RWPE2 (cell line): Measurements from ENCODE around the gene PINK1.
A peak's percentile ranks its signal among the peaks of the same experiment; 100 is the strongest.

Experiments
- ATAC-seq: fragments of 200-7000 bp; cut with Tn5 transposase; 3 replicates; pipeline ENCODE4 v1.9.1; 2021; ENCODE audit warnings: low read depth
- DNase-seq: peaks from one replicate; pipeline ENCODE4 v3.0.0-alpha.2; 2020; ENCODE audit warnings: low spot score
- H3K27ac ChIP-seq: fragments of 450-650 bp; 2 replicates; pipeline ENCODE4 v1.5.1; 2017; ENCODE audit warnings: mild to moderate bottlenecking; ENCODE audit not compliant: poor library complexity, severe bottlenecking
- H3K27me3 ChIP-seq: fragments of 250-450 bp; sonication (Bioruptor Pico); 2 replicates; pipeline ENCODE4 v1.5.1; 2021; ENCODE audit warnings: mild to moderate bottlenecking, moderate library complexity; ENCODE audit not compliant: insufficient read depth, poor library complexity, severe bottlenecking
- H3K36me3 ChIP-seq: fragments of 250-450 bp; sonication (Bioruptor Pico); 2 replicates; pipeline ENCODE4 v1.5.1; 2020; ENCODE audit warnings: low read depth, mild to moderate bottlenecking, moderate library complexity
- H3K4me1 ChIP-seq: fragments of 250-450 bp; sonication (Bioruptor Pico); 2 replicates; pipeline ENCODE4 v1.5.1; 2021; ENCODE audit warnings: mild to moderate bottlenecking, moderate library complexity; ENCODE audit not compliant: insufficient read depth, poor library complexity, severe bottlenecking
- H3K4me3 ChIP-seq: fragments of 250-450 bp; sonication (Bioruptor Pico); 2 replicates; pipeline ENCODE4 v1.5.1; 2021; ENCODE audit warnings: mild to moderate bottlenecking, moderate library complexity; ENCODE audit not compliant: severe bottlenecking
- H3K9me3 ChIP-seq: fragments of 250-450 bp; sonication (Bioruptor Pico); 2 replicates; pipeline ENCODE4 v1.5.1; 2021; ENCODE audit warnings: mild to moderate bottlenecking, moderate library complexity; ENCODE audit not compliant: severe bottlenecking
- TF ChIP-seq, protein P1 (sequence below): fragments of 450-650 bp; IDR thresholded peaks from one replicate; pipeline ENCODE4 v1.5.1; 2017; ENCODE audit warnings: mild to moderate bottlenecking, moderate library complexity; ENCODE audit not compliant: poor library complexity, severe bottlenecking

Gene PINK1

DNA sequence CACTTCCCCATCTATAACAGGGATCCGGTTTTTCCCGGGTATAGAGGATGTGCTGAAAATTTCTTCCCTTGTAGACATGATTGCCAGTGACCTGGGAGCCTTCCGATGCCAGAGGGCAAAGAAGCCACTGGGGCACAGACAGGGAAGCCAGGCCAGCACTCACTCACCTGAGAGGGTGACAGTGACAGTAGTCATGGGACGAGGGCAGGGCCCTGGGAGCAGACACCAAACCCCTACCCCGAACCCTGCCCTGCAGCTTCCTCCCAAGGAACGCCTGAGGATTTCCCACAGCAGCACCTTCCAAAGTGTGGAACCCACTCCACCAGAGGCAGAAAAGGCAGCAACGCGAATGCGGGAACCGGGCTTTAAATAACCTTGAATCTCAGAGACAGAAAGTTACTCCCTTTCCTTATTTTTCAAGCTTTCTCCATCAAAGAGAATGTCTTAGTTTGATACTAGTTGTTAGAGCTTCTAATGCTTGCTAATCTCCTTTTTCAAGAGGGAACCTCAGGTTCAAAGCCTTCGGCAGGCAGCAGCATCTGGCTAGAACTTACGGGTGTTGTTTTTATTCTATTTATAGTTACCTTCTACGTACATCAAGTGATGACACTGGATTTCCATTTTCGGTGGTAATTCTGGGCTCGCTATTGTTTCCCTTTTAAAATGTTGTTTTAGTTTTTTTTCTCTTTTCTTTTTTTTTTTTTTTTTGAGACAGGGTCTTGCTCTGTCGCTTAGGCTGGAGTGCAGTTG is 25.1 kb downstream of the PINK1 start:
- ATAC-seq (no peak), DNase-seq (no peak)
- Histone ChIP-seq H3K27me3 (no peaks in the 10 kb centered on the region), H3K27ac (no peak overlapping the region), H3K9me3 (no peaks in the 10 kb centered on the region), H3K4me3 (no peak overlapping the region), H3K36me3 (peaks cover 68% of the 10 kb centered on the region), H3K4me1 (peaks cover 7% of the 10 kb centered on the region)
- TF ChIP-seq, protein P1, sequence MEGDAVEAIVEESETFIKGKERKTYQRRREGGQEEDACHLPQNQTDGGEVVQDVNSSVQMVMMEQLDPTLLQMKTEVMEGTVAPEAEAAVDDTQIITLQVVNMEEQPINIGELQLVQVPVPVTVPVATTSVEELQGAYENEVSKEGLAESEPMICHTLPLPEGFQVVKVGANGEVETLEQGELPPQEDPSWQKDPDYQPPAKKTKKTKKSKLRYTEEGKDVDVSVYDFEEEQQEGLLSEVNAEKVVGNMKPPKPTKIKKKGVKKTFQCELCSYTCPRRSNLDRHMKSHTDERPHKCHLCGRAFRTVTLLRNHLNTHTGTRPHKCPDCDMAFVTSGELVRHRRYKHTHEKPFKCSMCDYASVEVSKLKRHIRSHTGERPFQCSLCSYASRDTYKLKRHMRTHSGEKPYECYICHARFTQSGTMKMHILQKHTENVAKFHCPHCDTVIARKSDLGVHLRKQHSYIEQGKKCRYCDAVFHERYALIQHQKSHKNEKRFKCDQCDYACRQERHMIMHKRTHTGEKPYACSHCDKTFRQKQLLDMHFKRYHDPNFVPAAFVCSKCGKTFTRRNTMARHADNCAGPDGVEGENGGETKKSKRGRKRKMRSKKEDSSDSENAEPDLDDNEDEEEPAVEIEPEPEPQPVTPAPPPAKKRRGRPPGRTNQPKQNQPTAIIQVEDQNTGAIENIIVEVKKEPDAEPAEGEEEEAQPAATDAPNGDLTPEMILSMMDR: no peak

DNA sequence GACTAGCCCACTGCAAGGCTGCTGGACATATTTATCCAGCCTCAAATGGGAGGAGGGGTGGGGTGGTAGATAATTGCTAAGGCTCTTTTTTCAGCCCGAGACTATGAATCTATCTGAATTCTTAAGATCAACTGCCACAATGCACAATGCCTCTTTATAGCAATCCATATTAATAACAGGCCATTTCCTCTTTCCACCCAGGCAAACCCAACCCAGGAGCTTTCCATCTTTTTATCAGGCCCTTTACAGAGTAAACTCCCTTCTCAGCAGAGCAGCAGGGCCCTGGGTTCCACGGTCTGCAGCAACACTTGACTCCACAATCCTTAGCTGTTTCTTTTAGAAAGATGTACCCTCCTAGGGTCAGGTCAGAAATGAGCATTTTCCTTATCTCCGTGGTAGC is 27.1 kb downstream of the PINK1 start:
- no peak for DNase-seq
- peak overlapping the region; percentile 46 for H3K27ac ChIP-seq
- ATAC-seq: no peak

DNA sequence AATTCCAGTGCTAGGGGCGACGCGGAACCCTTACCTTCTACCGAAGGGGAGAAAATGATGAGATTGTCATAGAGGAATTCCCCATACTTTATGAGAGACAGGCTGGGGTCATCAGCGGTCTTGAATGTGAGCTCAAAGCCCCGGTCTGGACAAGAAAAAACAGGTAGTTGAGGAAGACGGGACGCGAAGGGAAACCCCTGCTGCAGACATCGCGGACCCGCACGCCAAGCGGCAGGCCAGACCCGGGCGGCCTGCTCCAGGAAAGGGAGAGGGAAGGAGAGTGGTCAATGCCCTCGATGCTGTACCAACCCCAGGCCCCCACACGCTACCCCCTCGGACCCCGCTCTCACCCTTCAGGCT is 27.6 kb downstream of the PINK1 start:
- H3K4me3 ChIP-seq: peak overlapping the region; percentile 58
- peak overlapping the region; percentile 46 for H3K27ac ChIP-seq
- H3K27me3 ChIP-seq: no peaks in the 10 kb centered on the region
- no peaks in the 10 kb centered on the region for H3K9me3 ChIP-seq
- H3K36me3 ChIP-seq: peaks cover 45% of the 10 kb centered on the region
- DNase-seq (no peak), ATAC-seq (no peak)
- TF ChIP-seq, protein P1: no peak
- H3K4me1 ChIP-seq: peaks cover 7% of the 10 kb centered on the region

More for the DNA sequence above, 27.1 kb downstream of the PINK1 start:
- peaks cover 49% of the 10 kb centered on the region for H3K36me3 ChIP-seq
- H3K4me1 ChIP-seq: peaks cover 7% of the 10 kb centered on the region
- peak overlapping the region; percentile 58 for H3K4me3 ChIP-seq
- H3K9me3 ChIP-seq: no peaks in the 10 kb centered on the region
- TF ChIP-seq, protein P1: no peak
- H3K27me3 ChIP-seq: no peaks in the 10 kb centered on the region

- H3K27ac ChIP-seq: peak within 1 kb of the TSS; percentile 46
- peak; percentile 97 for DNase-seq
- TF ChIP-seq, protein P1: peak; percentile 38
- peaks cover 38% of the 10 kb centered on the region for H3K36me3 ChIP-seq
- peak within 1 kb of the TSS; percentile 58 for H3K4me3 ChIP-seq
- no peaks in the 10 kb centered on the region for H3K27me3 ChIP-seq
- peaks cover 7% of the 10 kb centered on the region for H3K4me1 ChIP-seq
- no peaks in the 10 kb centered on the region for H3K9me3 ChIP-seq
- peak; percentile 97 for ATAC-seq
Observed at GRCh38 chr1:20661207-20662109, 28.2 kb downstream of the PINK1 start, which contains the start of gene DDOST. Gene DDOST, minus strand, starts transcription at chr1:20661369. Its CDS starts 19 bp downstream, at chr1:20661350.
